GM21825 (cell line): ENCODE data around the gene IFNA16.
"Not testable (repeated sequence)": the region's sequence is repeated elsewhere in the genome, so short reads cannot be mapped to it uniquely, and the experiment has no call there.

Experiments used
- ATAC-seq: cut with Tn5 transposase; IDR thresholded peaks from one replicate; pipeline ENCODE4 v1.9.1; 2021; ENCODE audit warnings: mild to moderate bottlenecking, moderate library complexity; ENCODE audit not compliant: unreplicated experiment

Gene IFNA16

DNA sequence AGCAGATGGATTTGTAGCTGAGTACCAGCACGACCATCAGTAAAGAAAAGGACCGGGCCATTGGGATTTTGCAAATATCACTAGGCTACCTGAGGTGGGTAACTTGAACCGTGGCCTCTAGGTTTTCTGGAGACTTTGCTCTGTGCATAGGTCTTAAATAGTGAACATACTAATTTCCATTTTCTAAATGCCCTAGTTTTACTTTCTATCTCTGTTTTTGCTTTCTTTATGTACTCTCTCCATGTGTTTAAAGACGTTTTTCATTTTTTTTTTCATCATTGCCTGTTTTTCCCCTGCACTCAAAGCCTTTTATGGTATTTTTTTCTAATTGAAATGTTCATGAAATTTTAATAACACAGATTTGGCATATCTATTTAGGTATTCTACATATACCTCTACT, 15.0 kb downstream of the IFNA16 start, which contains the start of gene IFNA7:
TSS of gene IFNA7 (minus strand) at position 101 of the 400 bp plus-strand sequence. CDS start at position 61, 40 bp downstream.
- ATAC-seq = not testable (repeated sequence)

DNA sequence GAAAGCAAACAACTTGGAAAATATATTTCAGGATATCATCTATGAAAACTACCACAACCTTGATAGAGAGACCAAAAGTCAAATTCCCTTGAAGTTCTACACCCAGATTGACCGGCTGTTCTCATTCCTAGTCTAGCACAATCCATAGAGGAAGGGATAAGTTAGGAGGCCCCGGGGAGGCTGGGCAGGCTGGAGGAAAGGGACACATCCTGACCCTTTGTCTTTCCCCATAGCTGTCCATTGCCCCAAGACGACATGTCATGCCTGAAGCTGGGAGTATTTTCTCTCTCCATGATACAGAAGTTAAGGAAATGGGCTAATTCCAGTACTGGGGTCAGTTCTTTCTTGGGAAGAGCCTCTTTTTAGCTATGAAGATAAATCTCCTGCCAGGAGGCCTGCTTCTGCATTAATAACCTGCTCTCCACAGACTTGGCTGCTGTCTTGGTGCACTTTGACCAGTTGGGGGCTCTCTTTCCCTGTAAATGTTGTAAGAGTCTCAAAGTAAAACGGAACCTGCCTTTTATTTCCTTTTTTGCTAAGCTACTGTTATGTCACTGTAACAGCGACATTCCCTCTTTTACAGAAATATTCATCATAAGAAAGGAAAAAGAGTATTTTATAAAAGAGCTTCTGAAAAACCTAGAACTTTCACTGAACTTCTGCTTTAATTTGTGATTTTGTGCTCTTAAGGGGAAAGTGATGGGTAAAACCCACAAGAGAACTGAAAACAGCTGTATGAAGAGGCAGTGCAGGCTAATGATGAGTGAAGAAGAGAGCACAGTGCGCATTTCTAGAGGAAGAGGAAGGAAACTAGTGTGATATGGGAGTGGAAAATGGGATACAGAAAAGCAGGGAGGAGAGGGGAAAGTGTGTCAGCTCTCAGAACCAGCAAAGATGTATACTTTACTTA, 22.0 kb downstream of the IFNA16 start:
- ATAC-seq = peak; percentile 87

DNA sequence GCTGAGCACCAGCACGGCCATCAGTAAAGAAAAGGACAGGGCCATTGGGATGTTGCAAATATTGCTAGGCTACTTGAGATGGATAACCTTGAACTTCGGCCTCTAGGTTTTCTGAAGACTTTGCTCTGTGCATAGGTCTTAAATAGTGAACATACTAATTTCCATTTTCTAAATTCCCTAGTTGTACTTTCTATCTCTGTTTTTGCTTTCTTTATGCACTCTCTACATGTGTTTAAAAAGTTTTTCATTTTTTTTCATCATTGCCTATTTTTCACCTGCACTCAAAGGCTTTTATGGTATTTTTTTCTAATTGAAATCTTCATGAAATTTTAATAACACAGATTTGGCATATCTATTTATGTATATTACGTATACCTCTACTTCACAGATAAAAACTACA, 29.6 kb downstream of the IFNA16 start, which contains the start of gene IFNA4:
TSS of gene IFNA4 (minus strand) at position 101 of the 400 bp plus-strand sequence. CDS start at position 45, 56 bp downstream.
- ATAC-seq = not testable (repeated sequence)

DNA sequence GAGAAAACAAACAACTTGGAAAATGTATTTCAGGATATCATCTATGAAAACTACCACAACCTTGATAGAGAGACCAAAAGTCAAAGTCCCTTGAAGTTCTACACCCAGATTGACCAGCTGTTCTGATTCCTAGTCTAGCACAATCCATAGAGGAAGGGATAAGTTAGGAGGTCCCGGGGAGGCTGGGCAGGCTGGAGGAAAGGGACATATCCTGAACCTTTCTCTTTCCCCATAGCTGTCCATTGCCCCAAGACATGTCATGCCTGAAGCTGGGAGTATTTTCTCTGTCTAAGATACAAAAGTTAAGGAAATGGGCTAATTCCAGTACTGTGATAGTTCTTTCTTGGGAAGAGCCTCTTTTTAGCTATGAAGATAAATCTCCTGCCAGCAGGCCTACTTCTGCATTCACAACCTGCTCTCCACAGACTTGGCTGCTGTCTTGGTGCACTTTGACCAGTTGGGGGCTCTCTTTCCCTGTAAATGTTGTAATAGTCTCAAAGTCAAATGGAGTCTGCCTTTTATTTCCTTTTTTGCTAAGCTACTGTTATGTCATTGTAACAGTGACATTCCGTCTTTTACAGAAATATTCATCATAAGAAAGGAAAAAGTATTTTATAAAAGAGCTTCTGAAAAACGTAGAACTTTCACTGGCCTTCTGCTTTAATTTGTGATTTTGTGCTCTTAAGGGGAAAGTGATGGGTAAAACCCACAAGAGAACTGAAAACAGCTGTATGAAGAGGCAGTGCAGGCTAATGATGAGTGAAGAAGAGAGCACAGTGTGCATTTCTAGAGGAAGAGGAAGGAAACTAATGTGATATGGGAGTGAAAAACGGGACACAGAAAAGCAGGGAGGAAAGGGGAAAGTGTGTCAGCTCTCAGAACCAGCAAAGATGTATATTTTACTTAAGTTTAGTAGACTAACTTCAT, 34.0 kb downstream of the IFNA16 start:
- peak; percentile 88 for ATAC-seq

DNA sequence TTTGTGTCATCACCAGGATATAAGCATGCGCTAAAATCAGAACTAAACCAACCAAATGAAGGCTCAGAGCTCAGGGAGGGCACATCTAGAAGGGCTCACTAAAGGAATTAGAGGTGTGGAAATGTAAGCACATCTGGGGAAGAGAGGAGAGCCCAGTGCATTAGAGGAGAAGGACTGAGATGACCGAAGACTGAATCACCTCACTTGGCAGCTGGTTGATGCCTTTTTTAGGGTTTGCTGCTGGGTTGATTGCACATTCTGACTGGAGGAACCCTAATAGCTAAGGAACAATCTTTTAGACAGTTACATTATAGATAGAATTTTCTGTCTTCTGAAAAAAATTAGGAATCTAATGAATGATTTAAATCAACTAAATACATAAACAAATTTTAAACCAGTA, 42.4 kb downstream of the IFNA16 start:
- ATAC-seq = no peak

DNA sequence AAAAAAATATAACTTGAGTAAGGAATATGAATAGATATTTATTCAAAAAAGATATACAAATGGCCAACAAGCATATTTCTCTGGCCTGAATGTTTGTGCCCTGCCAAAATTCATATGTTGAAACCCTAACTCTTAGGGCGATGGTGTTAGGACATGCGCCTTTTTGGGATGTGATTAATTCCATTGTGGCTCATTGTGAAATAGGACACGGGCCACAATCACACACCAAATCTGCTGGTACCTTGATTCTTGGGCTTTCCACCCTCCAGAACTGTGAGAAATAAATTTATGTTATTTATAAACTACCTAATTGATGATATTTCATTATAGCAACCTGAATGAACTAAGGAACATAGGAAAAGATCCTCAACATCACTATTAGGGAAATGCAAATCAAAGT, 45.0 kb downstream of the IFNA16 start:
- no peak for ATAC-seq

DNA sequence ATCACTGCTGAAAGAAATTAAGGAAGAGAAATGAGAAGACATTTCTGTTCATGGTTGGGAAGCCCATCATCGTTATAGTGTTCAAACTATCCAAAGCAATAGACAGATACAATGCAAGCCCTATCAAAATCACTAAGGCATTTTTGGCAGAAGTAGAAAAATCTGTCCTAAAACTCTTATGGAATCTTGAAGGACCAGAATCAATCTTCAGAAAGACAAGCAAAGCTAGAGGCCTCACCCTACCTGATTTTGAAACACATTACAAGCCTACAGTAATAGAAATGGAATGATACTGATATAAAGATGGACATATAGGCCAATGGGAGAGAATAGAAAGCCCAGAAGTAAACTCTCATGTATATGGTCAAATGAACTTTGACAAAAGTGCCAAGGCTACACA, 45.8 kb downstream of the IFNA16 start:
- no peak for ATAC-seq

DNA sequence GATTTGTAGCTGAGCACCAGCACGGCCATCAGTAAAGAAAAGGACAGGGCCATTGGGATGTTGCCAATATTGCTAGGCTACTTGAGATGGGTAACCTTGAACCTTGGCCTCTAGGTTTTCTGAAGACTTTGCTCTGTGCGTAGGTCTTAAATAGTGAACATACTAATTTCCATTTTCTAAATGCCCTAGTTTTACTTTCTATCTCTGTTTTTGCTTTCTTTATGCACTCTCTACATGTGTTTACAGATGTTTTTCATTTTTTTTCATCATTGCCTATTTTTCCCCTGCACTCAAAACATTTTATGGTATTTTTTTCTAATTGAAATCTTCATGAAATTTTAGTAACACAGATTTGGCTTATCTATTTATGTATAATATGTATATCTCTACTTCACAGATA, 50.6 kb downstream of the IFNA16 start, which contains the start of gene IFNA21:
TSS of gene IFNA21 (minus strand) at position 101 of the 400 bp plus-strand sequence. CDS start at position 53, 48 bp downstream.
- not testable (repeated sequence) for ATAC-seq
